SK-N-SH (cell line): ENCODE results near the gene DOCK4. TPM values are rescaled to one million over a fixed set of nuclear protein-coding genes. Genes with fewer than 3 reads are reported as not detected.

Source experiments
- CTCF ChIA-PET: fragments of 300-600, 350-600 bp; formaldehyde crosslinking; extraction: SDS; loops from one replicate; lab custom pipeline; 2021; lab: Yijun Ruan, JAX
- POLR2A ChIA-PET: fragments of 350-600 bp; sonication (Branson Sonifier 250); formaldehyde crosslinking; extraction: SDS; loops from one replicate; lab custom pipeline; 2020; ENCODE audit warnings: antibody characterized with exemption, inconsistent platforms; lab: Yijun Ruan, JAX
- DNase-seq: peaks from one replicate; pipeline ENCODE4 v3.0.0; 2012
- H2AFZ ChIP-seq: fragments of 200-600 bp; sonication (generic); 2 replicates; pipeline ENCODE4 v1.8.1; 2016; ENCODE audit warnings: antibody characterized with exemption, mild to moderate bottlenecking, low read depth
- H3F3A ChIP-seq: fragments of 200-600 bp; sonication (generic); replicated peaks from 2 replicates; pipeline ENCODE3; 2016; ENCODE audit warnings: antibody characterized with exemption, mild to moderate bottlenecking; ENCODE audit not compliant: insufficient read depth
- H3K27ac ChIP-seq, 2 experiments: fragments of 200-500 bp in 1 of 2; fragments of 200-600 bp in 1 of 2; sonication (Bioruptor generic) in 1 of 2; sonication (generic), shearing (Covaris generic) in 1 of 2; 2 replicates each; pipeline versions ENCODE4 v1.5.1 to v1.6.1; 2014 to 2016; ENCODE audit warnings: low read depth in 2 of 2, inconsistent platforms in 1 of 2, low read length in 1 of 2, mild to moderate bottlenecking in 1 of 2, mixed read lengths in 1 of 2
- H3K27me3 ChIP-seq: fragments of 200-600 bp; sonication (generic), shearing (Covaris generic); 2 replicates; pipeline ENCODE4 v1.6.1; 2016; ENCODE audit warnings: mixed run types; ENCODE audit not compliant: insufficient read depth
- H3K36me3 ChIP-seq, 2 experiments: fragments of 200-500 bp in 1 of 2; fragments of 200-600 bp in 1 of 2; sonication (Bioruptor generic) in 1 of 2; sonication (generic) in 1 of 2; replicated peaks in 1 of 2; 2 replicates each; pipeline versions ENCODE3 to v1.5.1; 2014 to 2016; ENCODE audit warnings: low read length in 1 of 2, mild to moderate bottlenecking in 1 of 2; ENCODE audit not compliant: insufficient read depth in 2 of 2, control insufficient read depth in 1 of 2
- H3K4me1 ChIP-seq, 2 experiments: fragments of 200-500 bp in 1 of 2; fragments of 200-600 bp in 1 of 2; sonication (Bioruptor generic) in 1 of 2; sonication (generic), shearing (Covaris generic) in 1 of 2; 2 replicates each; pipeline versions ENCODE4 v1.5.1 to v1.6.1; 2014 to 2016; ENCODE audit warnings: low read depth in 1 of 2, low read length in 1 of 2, mixed run types in 1 of 2; ENCODE audit not compliant: insufficient read depth in 2 of 2, control insufficient read depth in 1 of 2
- H3K4me2 ChIP-seq: fragments of 200-600 bp; sonication (generic), shearing (Covaris generic); 2 replicates; pipeline ENCODE4 v1.6.1; 2017; ENCODE audit warnings: mixed run types
- H3K4me3 ChIP-seq, 2 experiments: fragments of 200-500 bp in 1 of 2; fragments of 200-600 bp in 1 of 2; sonication (Bioruptor generic) in 1 of 2; sonication (generic), shearing (Covaris generic) in 1 of 2; 2 replicates each; pipeline versions ENCODE4 v1.5.1 to v1.8.1; 2014 to 2016; ENCODE audit warnings: low read depth in 2 of 2, inconsistent platforms in 1 of 2, low read length in 1 of 2, mild to moderate bottlenecking in 1 of 2, mixed read lengths in 1 of 2, moderate library complexity in 1 of 2
- H3K79me2 ChIP-seq: fragments of 200-600 bp; sonication (generic); 2 replicates; pipeline ENCODE4 v1.8.1; 2017; ENCODE audit warnings: mild to moderate bottlenecking; ENCODE audit not compliant: insufficient read depth
- H3K9ac ChIP-seq: fragments of 200-600 bp; sonication (generic); 2 replicates; pipeline ENCODE4 v1.6.1; 2017; ENCODE audit warnings: mixed run types
- H3K9me2 ChIP-seq: fragments of 200-600 bp; sonication (generic); 2 replicates; pipeline ENCODE4 v1.6.1; 2017; ENCODE audit warnings: mixed run types
- H3K9me3 ChIP-seq: fragments of 200-600 bp; sonication (generic); 2 replicates; pipeline ENCODE4 v1.6.1; 2017; ENCODE audit warnings: mixed run types, mild to moderate bottlenecking, moderate library complexity
- H4K20me1 ChIP-seq: fragments of 200-600 bp; sonication (generic); 2 replicates; pipeline ENCODE4 v1.6.1; 2017; ENCODE audit warnings: mild to moderate bottlenecking, mixed run types; ENCODE audit not compliant: insufficient read depth
- CTCF ChIP-seq: fragments of 200-600 bp; sonication (generic); IDR thresholded peaks from 2 replicates; pipeline ENCODE4 v1.6.1; 2017; ENCODE audit warnings: antibody characterized with exemption, mild to moderate bottlenecking, moderate library complexity
- FOSL2 ChIP-seq: IDR thresholded peaks from 2 replicates; pipeline ENCODE4 v1.4.0; 2012; ENCODE audit warnings: low read depth, mild to moderate bottlenecking, moderate library complexity, borderline replicate concordance
- GABPA ChIP-seq: IDR thresholded peaks from 2 replicates; pipeline ENCODE4 v1.4.0; 2012; ENCODE audit warnings: low read depth, mild to moderate bottlenecking
- IRF3 ChIP-seq: fragments of 150-350 bp; IDR thresholded peaks from 2 replicates; pipeline ENCODE4 v1.6.1; 2016; ENCODE audit warnings: mild to moderate bottlenecking, low read depth, low read length
- JUND ChIP-seq: IDR thresholded peaks from 2 replicates; pipeline ENCODE4 v1.4.0; 2012
- MEF2A ChIP-seq: IDR thresholded peaks from 2 replicates; pipeline ENCODE4 v1.4.0; 2012; ENCODE audit warnings: low read depth, borderline replicate concordance
- NRF1 ChIP-seq: IDR thresholded peaks from 2 replicates; pipeline ENCODE4 v1.6.1; 2012; ENCODE audit warnings: low read depth, mild to moderate bottlenecking, low read length
- PBX3 ChIP-seq: IDR thresholded peaks from 2 replicates; pipeline ENCODE4; 2012
- POLR2AphosphoS5 ChIP-seq: IDR thresholded peaks from 2 replicates; pipeline ENCODE4 v1.6.1; 2012; ENCODE audit warnings: low read depth, low read length
- RCOR1 ChIP-seq: fragments of 150-350 bp; IDR thresholded peaks from 2 replicates; pipeline ENCODE4 v1.6.1; 2017; ENCODE audit warnings: antibody characterized with exemption, low read length
- RXRA ChIP-seq: IDR thresholded peaks from 2 replicates; pipeline ENCODE4 v1.4.0; 2012; ENCODE audit warnings: low read depth, mild to moderate bottlenecking, borderline replicate concordance
- SMC3 ChIP-seq: IDR thresholded peaks from 2 replicates; pipeline ENCODE4 v1.6.1; 2012; ENCODE audit warnings: low read depth, low read length, improper control_type of control experiment
- TCF12 ChIP-seq: IDR thresholded peaks from 2 replicates; pipeline ENCODE4 v1.4.0; 2012
- USF1 ChIP-seq: IDR thresholded peaks from 2 replicates; pipeline ENCODE4 v1.4.0; 2012; ENCODE audit warnings: low read depth, borderline replicate concordance
- USF2 ChIP-seq: fragments of 150-350 bp; IDR thresholded peaks from 2 replicates; pipeline ENCODE4 v1.6.1; 2017; ENCODE audit warnings: antibody characterized with exemption, low read length, low read depth, borderline replicate concordance
- WGBS: methylation state at CpG from one replicate; pipeline ENCODE4 v1.1.6; 2017; ENCODE audit warnings: low lambda C conversion rate; 5-methylcytosine and 5-hydroxymethylcytosine counted together
- polyA plus RNA-seq, 3 experiments: library from polyadenylated mRNA; depleted of rRNA; stranded (reverse); fragments of >200 nt; gene quantifications; 2 replicates each; pipeline ENCODE4 v1.2.3, GENCODE V29; 2012

DOCK4 gene
- polyA plus RNA-seq, 1 of the 3 experiments (the other 2 are of a cell fraction): 8.5 TPM

- peaks cover 7 to 45% of the 10 kb centered on the region in 2 experiments; a peak in 3 of 4 replicates for H3K4me1 ChIP-seq
- TF ChIP-seq GABPA: no peak
- no peak for TF ChIP-seq CTCF
- TF ChIP-seq USF2: no peak
- TF ChIP-seq RXRA: no peak
- no peak for TF ChIP-seq NRF1
- TF ChIP-seq IRF3: no peak
- TF ChIP-seq POLR2AphosphoS5: no peak
- TF ChIP-seq TCF12: no peak
- no peak for TF ChIP-seq SMC3
- TF ChIP-seq FOSL2: no peak
- TF ChIP-seq JUND: no peak
- no peak for TF ChIP-seq RCOR1
- no peak for TF ChIP-seq PBX3
- TF ChIP-seq MEF2A: no peak
- no peak for TF ChIP-seq USF1
- TF ChIP-seq, all 33 proteins: peak for 0
- no peaks in the 10 kb centered on the region; the same call in 1 of the 2 replicates for H3K79me2 ChIP-seq
- H3K9me2 ChIP-seq: no peaks in the 10 kb centered on the region
- H3K4me2 ChIP-seq: no peak overlapping the region
- H3K36me3 ChIP-seq: no peaks in the 10 kb centered on the region
- no peak overlapping the region for H3K4me3 ChIP-seq
- WGBS: 96% methylated on average over 7 of the region's 7 CpGs
- no peaks in the 10 kb centered on the region for H3K27me3 ChIP-seq
- no peak overlapping the region for H3K9ac ChIP-seq
- DNase-seq: no peak
- peak overlapping the region in 1 of 2 experiments; percentile 91; a peak in 2 of 4 replicates for H3K27ac ChIP-seq
- H2AFZ ChIP-seq: no peak overlapping the region
- ChIA-PET POLR2A (no interaction called here), CTCF (interaction anchor here (0.6 to 1.5 kb wide), 3 partner anchors 58 to 309 kb away, joined by 3 to 4 read pairs (median 3); no protein-coding TSS in a partner anchor)
- H3F3A ChIP-seq: no peaks in the 10 kb centered on the region
- H4K20me1 ChIP-seq: no peaks in the 10 kb centered on the region
- no peaks in the 10 kb centered on the region for H3K9me3 ChIP-seq
Measured at GRCh38 chr7:112133328-112133727, 72.9 kb downstream of the DOCK4 start.
